Gastrocnemius medialis (tissue), 4 donors: ENCODE results near the gene PRDM16. TPM values are rescaled to one million over a fixed set of nuclear protein-coding genes. Genes with fewer than 3 reads are reported as not detected.
A peak's percentile ranks its signal among the peaks of the same experiment; 100 is the strongest.

Experiments used
- ATAC-seq, 2 donors: fragments of 150-250 bp; one replicate each; pipeline ENCODE4 v1.9.1; 2016
- DNase-seq, 2 donors: peaks; one replicate each; pipeline ENCODE4 v3.0.0-alpha.2; 2019
- H3K27ac ChIP-seq, 4 donors: fragments of 200-600 bp; sonication (generic); 1 replicate in 1 of 4; 2 replicates in 3 of 4; pipeline ENCODE4 v1.5.1; 2016 to 2018; ENCODE audit warnings: mild to moderate bottlenecking in 2 of 4, moderate library complexity in 1 of 4
- H3K27me3 ChIP-seq, 3 donors: fragments of 200-600 bp; sonication (generic) in 2 of 3; 1 replicate in 1 of 3; 2 replicates in 2 of 3; pipeline versions ENCODE4 v1.5.1 to v1.6.0; 2016 to 2019; ENCODE audit warnings: mild to moderate bottlenecking in 1 of 3, moderate library complexity in 1 of 3
- H3K36me3 ChIP-seq, 2 donors: fragments of 200-600 bp; sonication (generic) in 1 of 2; one replicate each; pipeline ENCODE4 v1.5.1; 2017 to 2018
- H3K4me1 ChIP-seq, 2 donors: fragments of 200-600 bp; sonication (generic) in 1 of 2; one replicate each; pipeline ENCODE4 v1.5.1; 2016 to 2017; ENCODE audit warnings: mild to moderate bottlenecking in 2 of 2
- H3K4me3 ChIP-seq, 4 donors: fragments of 200-600 bp; sonication (generic) in 3 of 4; 1 replicate in 1 of 4; 2 replicates in 3 of 4; pipeline ENCODE4 v1.5.1; 2016 to 2019; ENCODE audit warnings: mild to moderate bottlenecking in 2 of 4
- H3K9me3 ChIP-seq, 3 donors: fragments of 200-600 bp; sonication (generic) in 2 of 3; 1 replicate in 1 of 3; 2 replicates in 2 of 3; pipeline ENCODE4 v1.5.1; 2016 to 2019
- CTCF ChIP-seq, 5 experiments: fragments of 450-650 bp in 3 of 5; fragments of 200-600 bp in 2 of 5; sonication (generic) in 2 of 5; IDR thresholded peaks in 4 of 5; conservative IDR thresholded peaks in 1 of 5; 1 replicate in 4 of 5; 2 replicates in 1 of 5; pipeline ENCODE4 v1.5.1; 2016 to 2019; ENCODE audit warnings: antibody characterized with exemption in 5 of 5, mild to moderate bottlenecking in 3 of 5, moderate library complexity in 3 of 5
- POLR2A ChIP-seq, 2 donors: fragments of 450-650 bp; IDR thresholded peaks; one replicate each; pipeline ENCODE4 v1.6.1; 2017; ENCODE audit warnings: antibody characterized with exemption in 2 of 2, mild to moderate bottlenecking in 2 of 2, moderate library complexity in 2 of 2
- in situ Hi-C, 4 donors: fragments of 200-750 bp; cut with MboI; loops; one replicate each; pipeline versions ENCODE4 v1.15.0 to v1.8.0; 2017; ENCODE audit warnings: low sequenced_read_pairs in 4 of 4
- intact Hi-C: fragments of 100-400 bp; cut with DNase I; formaldehyde crosslinking; loops from one replicate; pipeline ENCODE4 v1.15.1; 2023; ENCODE audit warnings: low total_unique reads
- total RNA-seq, 4 donors: library from RNA; depleted of rRNA; stranded (reverse); fragments of >200 nt; gene quantifications; one replicate each; pipeline versions ENCODE4 v1.1.0 to v1.2.3, GENCODE V29; 2016

Gene PRDM16
- total RNA-seq, 4 donors from 2014 or later, result 0.03 to 0.19 (median 0.17) TPM

- ATAC-seq, result no peak
- in situ Hi-C loops, result no loop called here
- Histone ChIP-seq H3K27me3 (peaks cover 5 to 10% (median 7%) of the 10 kb centered on the region in 3 donors), H3K27ac (peak overlapping the region; percentile 2 to 52 (median 34)), H3K36me3 (no peaks in the 10 kb centered on the region), H3K4me1 (peaks cover 0 to 3% of the 10 kb centered on the region in 2 donors), H3K9me3 (no peaks in the 10 kb centered on the region), H3K4me3 (no peak overlapping the region)
- no peak for TF ChIP-seq CTCF (IDR thresholded peaks at IDR 0.05 in 4 of 5, conservative IDR thresholded peaks at IDR 0.05 in 1 of 5)
- TF ChIP-seq POLR2A (IDR thresholded peaks at IDR 0.05), result no peak
- intact Hi-C loops, result loop anchor here (5.0 kb wide), 1 partner anchor 71 kb away; no protein-coding TSS in a partner anchor
- DNase-seq, result no peak
Observed at GRCh38 chr1:3351449-3352298, 282.7 kb downstream of the PRDM16 start.

- Histone ChIP-seq H3K36me3 (no peaks in the 10 kb centered on the region), H3K4me1 (peaks cover 0 to 3% of the 10 kb centered on the region in 2 donors), H3K4me3 (no peak overlapping the region), H3K27ac (peak overlapping the region; percentile 2 to 51 (median 26)), H3K9me3 (no peaks in the 10 kb centered on the region), H3K27me3 (peaks cover 6 to 10% (median 9%) of the 10 kb centered on the region in 3 donors)
- ATAC-seq (peak in 1 of 2 donors; percentile 53), DNase-seq (no peak)
- no peak for TF ChIP-seq CTCF (IDR thresholded peaks at IDR 0.05 in 4 of 5, conservative IDR thresholded peaks at IDR 0.05 in 1 of 5)
- peak in 1 of 2 donors; percentile 5 for TF ChIP-seq POLR2A (IDR thresholded peaks at IDR 0.05)
- in situ Hi-C loops, result no loop called here
- intact Hi-C loops, result loop anchor here (5.0 kb wide), 1 partner anchor 70 kb away; no protein-coding TSS in a partner anchor
Observed at GRCh38 chr1:3352299-3352951, 283.4 kb downstream of the PRDM16 start.

GRCh38 chr1:3352952-3353331, 283.9 kb downstream of the PRDM16 start:
- Histone ChIP-seq H3K27me3 (peaks cover 9 to 10% (median 9%) of the 10 kb centered on the region in 3 donors), H3K27ac (peak overlapping the region in 1 of 4 donors; percentile 34), H3K4me3 (no peak overlapping the region), H3K4me1 (peaks cover 0 to 3% of the 10 kb centered on the region in 2 donors), H3K9me3 (no peaks in the 10 kb centered on the region), H3K36me3 (no peaks in the 10 kb centered on the region)
- TF ChIP-seq CTCF (IDR thresholded peaks at IDR 0.05 in 4 of 5, conservative IDR thresholded peaks at IDR 0.05 in 1 of 5) (no peak), POLR2A (IDR thresholded peaks at IDR 0.05) (no peak)
- ATAC-seq (no peak), DNase-seq (no peak)
- in situ Hi-C loops (no loop called here), intact Hi-C loops (loop anchor here (5.0 kb wide), 1 partner anchor 69 kb away; no protein-coding TSS in a partner anchor)

- Histone ChIP-seq H3K36me3 (no peaks in the 10 kb centered on the region), H3K9me3 (no peaks in the 10 kb centered on the region), H3K27me3 (peaks cover 9 to 15% (median 9%) of the 10 kb centered on the region in 3 donors), H3K4me3 (no peak overlapping the region), H3K4me1 (peaks cover 0 to 3% of the 10 kb centered on the region in 2 donors), H3K27ac (no peak overlapping the region)
- ATAC-seq (no peak), DNase-seq (no peak)
- in situ Hi-C loops, result no loop called here
- TF ChIP-seq POLR2A (IDR thresholded peaks at IDR 0.05) (no peak), CTCF (IDR thresholded peaks at IDR 0.05 in 4 of 5, conservative IDR thresholded peaks at IDR 0.05 in 1 of 5) (no peak)
- intact Hi-C loops, result loop anchor here (5.0 kb wide), 1 partner anchor 68 kb away; no protein-coding TSS in a partner anchor
Observed at GRCh38 chr1:3353876-3354275, 284.9 kb downstream of the PRDM16 start.
